SK-N-MC (cell line): Measurements from ENCODE around the gene FAR1.
"Not testable (repeated sequence)": the region's sequence is repeated elsewhere in the genome, so short reads cannot be mapped to it uniquely, and the experiment has no call there.

Source experiments
- DNase-seq: peaks from one replicate; pipeline ENCODE4 v3.0.0-alpha.2; 2011; ENCODE audit warnings: low read depth, low spot score
- H3K27ac ChIP-seq: fragments of 200-600 bp; sonication (generic); 2 replicates; pipeline ENCODE4 v1.5.1; 2016; ENCODE audit warnings: mixed run types
- H3K36me3 ChIP-seq: fragments of 200-600 bp; sonication (generic); 2 replicates; pipeline ENCODE4 v1.6.1; 2017; ENCODE audit warnings: antibody characterized with exemption, low read length, mixed read lengths; ENCODE audit not compliant: insufficient read depth
- H3K4me3 ChIP-seq: fragments of 200-600 bp; sonication (generic); 2 replicates; pipeline ENCODE4 v1.5.1; 2016
- H3K9ac ChIP-seq: fragments of 200-600 bp; sonication (generic); 2 replicates; pipeline ENCODE4 v1.8.0; 2017; ENCODE audit warnings: mixed run types, mixed read lengths; ENCODE audit not compliant: insufficient read length
- H3K9me3 ChIP-seq: fragments of 200-600 bp; sonication (generic); 2 replicates; pipeline ENCODE4 v1.6.1; 2017; ENCODE audit warnings: low read depth, mild to moderate bottlenecking, antibody characterized with exemption, low read length, moderate library complexity, mixed read lengths
- EZH2 ChIP-seq: fragments of 200-600 bp; sonication (generic); IDR thresholded peaks from one replicate; pipeline ENCODE4 v1.6.1; 2017; ENCODE audit warnings: antibody characterized with exemption
- FOXP2 ChIP-seq: optimal IDR thresholded peaks from 2 replicates; pipeline ENCODE3; 2011; ENCODE audit warnings: mild to moderate bottlenecking, moderate library complexity; ENCODE audit not compliant: insufficient read depth; ENCODE audit errors: extremely low read length, control extremely low read depth
- POLR2AphosphoS5 ChIP-seq: IDR thresholded peaks from 2 replicates; pipeline ENCODE4 v1.6.1; 2012; ENCODE audit warnings: mild to moderate bottlenecking, low read depth, low read length, borderline replicate concordance

FAR1 gene

GRCh38 chr11:13668102-13668956, at the start of gene FAR1:
TSS of gene FAR1 (plus strand) at chr11:13668668. CDS start at chr11:13694766, 26,098 bp downstream.
- peak within 1 kb of the TSS; percentile 95 for H3K4me3 ChIP-seq
- TF ChIP-seq FOXP2 (no peak), POLR2AphosphoS5 (peak; percentile 71)
- H3K9me3 ChIP-seq = no peaks in the 10 kb centered on the region
- peak within 1 kb of the TSS; percentile 86 for H3K9ac ChIP-seq
- H3K36me3 ChIP-seq = peaks cover 17% of the 10 kb centered on the region; the same call in 1 of the 2 replicates
- H3K27ac ChIP-seq = peak within 1 kb of the TSS; percentile 40
- peak; percentile 86 for DNase-seq

- H3K36me3 ChIP-seq = no peaks in the 10 kb centered on the region
- H3K4me3 ChIP-seq = no peak overlapping the region
- H3K9me3 ChIP-seq = no peaks in the 10 kb centered on the region
- no peak overlapping the region for H3K9ac ChIP-seq
- H3K27ac ChIP-seq = no peak overlapping the region
- no peak for DNase-seq
- no peak for TF ChIP-seq EZH2
- no peak for TF ChIP-seq POLR2AphosphoS5
- no peak for TF ChIP-seq FOXP2
Measured at GRCh38 chr11:13620063-13620462, 48.4 kb upstream of the FAR1 start.

GRCh38 chr11:13626818-13627217, 41.6 kb upstream of the FAR1 start:
- H3K9me3 ChIP-seq, DNase-seq, H3K36me3 ChIP-seq, H3K9ac ChIP-seq, H3K27ac ChIP-seq, H3K4me3 ChIP-seq: not testable (repeated sequence)

- not testable (repeated sequence) for H3K4me3 ChIP-seq
Measured at GRCh38 chr11:13628634-13629033, 39.8 kb upstream of the FAR1 start.

GRCh38 chr11:13629779-13630178, 38.7 kb upstream of the FAR1 start:
- TF ChIP-seq EZH2 = no peak
- no peak for TF ChIP-seq FOXP2
- Histone ChIP-seq H3K27ac (no peak overlapping the region), H3K9me3 (no peaks in the 10 kb centered on the region)

More at GRCh38 chr11:13628634-13629033, 39.8 kb upstream of the FAR1 start:
- DNase-seq, H3K27ac ChIP-seq, H3K9me3 ChIP-seq, H3K9ac ChIP-seq, H3K36me3 ChIP-seq: not testable (repeated sequence)

GRCh38 chr11:13635290-13635689, 33.2 kb upstream of the FAR1 start:
- Histone ChIP-seq H3K9me3 (no peaks in the 10 kb centered on the region), H3K36me3 (no peaks in the 10 kb centered on the region), H3K27ac (no peak overlapping the region), H3K4me3 (no peak overlapping the region), H3K9ac (no peak overlapping the region)
- no peak for TF ChIP-seq EZH2
- TF ChIP-seq FOXP2 = no peak
- no peak for TF ChIP-seq POLR2AphosphoS5
- DNase-seq = no peak

More at GRCh38 chr11:13629779-13630178, 38.7 kb upstream of the FAR1 start:
- H3K36me3 ChIP-seq = no peaks in the 10 kb centered on the region
- DNase-seq = no peak
- no peak overlapping the region for H3K4me3 ChIP-seq
- H3K9ac ChIP-seq = no peak overlapping the region

- no peak overlapping the region for H3K4me3 ChIP-seq
- H3K27ac ChIP-seq = no peak overlapping the region
- DNase-seq = no peak
- H3K9me3 ChIP-seq = no peaks in the 10 kb centered on the region
- no peak for TF ChIP-seq EZH2
- H3K9ac ChIP-seq = no peak overlapping the region
- no peaks in the 10 kb centered on the region for H3K36me3 ChIP-seq
Measured at GRCh38 chr11:13635804-13636203, 32.7 kb upstream of the FAR1 start.

- Histone ChIP-seq H3K9ac (no peak overlapping the region), H3K36me3 (no peaks in the 10 kb centered on the region), H3K27ac (no peak overlapping the region), H3K9me3 (no peaks in the 10 kb centered on the region), H3K4me3 (no peak overlapping the region)
- no peak for DNase-seq
- TF ChIP-seq POLR2AphosphoS5 = no peak
- no peak for TF ChIP-seq EZH2
- TF ChIP-seq FOXP2 = no peak
Measured at GRCh38 chr11:13637125-13638069, 31.1 kb upstream of the FAR1 start.
